Tibial artery (tissue), 4 donors: Measurements from ENCODE around the gene NELFE.
A peak's percentile ranks its signal among the peaks of the same experiment; 100 is the strongest.

Experiments
- DNase-seq, 2 donors: peaks; one replicate each; pipeline ENCODE4 v3.0.0-alpha.2; 2019
- H3K27ac ChIP-seq, 2 donors: fragments of 200-600 bp; sonication (generic) in 1 of 2; 1 replicate in 1 of 2; 2 replicates in 1 of 2; pipeline ENCODE4 v1.5.1; 2018 to 2019; ENCODE audit warnings: mild to moderate bottlenecking in 1 of 2
- H3K27me3 ChIP-seq, 2 donors: fragments of 200-600 bp; sonication (generic) in 1 of 2; one replicate each; pipeline versions ENCODE4 v1.5.1 to v1.6.0; 2016 to 2019
- H3K36me3 ChIP-seq, 3 donors: fragments of 200-600 bp; sonication (generic) in 2 of 3; one replicate each; pipeline ENCODE4 v1.5.1; 2016 to 2019; ENCODE audit warnings: mild to moderate bottlenecking in 2 of 3
- H3K4me1 ChIP-seq, 4 donors: fragments of 200-600 bp; sonication (generic) in 2 of 4; 1 replicate in 3 of 4; 2 replicates in 1 of 4; pipeline ENCODE4 v1.5.1; 2016 to 2019
- H3K4me3 ChIP-seq, 2 donors: fragments of 200-600 bp; sonication (generic) in 1 of 2; 1 replicate in 1 of 2; 2 replicates in 1 of 2; pipeline ENCODE4 v1.5.1; 2018 to 2019; ENCODE audit warnings: mild to moderate bottlenecking in 2 of 2
- H3K9me3 ChIP-seq, 3 donors: fragments of 200-600 bp; sonication (generic) in 1 of 3; one replicate each; pipeline ENCODE4 v1.5.1; 2016 to 2019
- CTCF ChIP-seq, 2 experiments: fragments of 200-600 bp in 1 of 2; fragments of 450-650 bp in 1 of 2; IDR thresholded peaks; one replicate each; pipeline ENCODE4 v1.5.1; 2017 to 2019; ENCODE audit warnings: antibody characterized with exemption in 2 of 2, mild to moderate bottlenecking in 1 of 2, moderate library complexity in 1 of 2
- intact Hi-C: fragments of 100-400 bp; cut with DNase I; formaldehyde crosslinking; loops from one replicate; pipeline ENCODE4 v1.15.0; 2023; ENCODE audit warnings: low total_unique reads

The NELFE gene

DNA sequence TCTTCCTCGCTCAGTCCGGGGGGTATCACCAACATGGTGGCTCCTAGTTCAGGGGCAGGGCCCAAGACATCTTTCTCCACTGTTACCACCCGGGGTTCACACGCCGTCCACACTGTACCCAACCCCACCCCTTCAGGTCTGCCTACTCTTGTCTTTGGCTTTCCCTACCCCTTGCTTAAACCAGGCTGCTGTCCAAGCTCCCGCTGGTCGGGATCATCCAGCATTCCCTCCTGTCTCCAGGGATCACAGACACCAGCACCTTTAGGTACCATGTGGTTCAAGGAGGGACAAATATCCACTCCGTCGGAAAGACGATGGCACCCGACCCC is 395 bp downstream of the NELFE start:
- no peak for DNase-seq
- TF ChIP-seq CTCF (IDR thresholded peaks at IDR 0.05), result no peak
- intact Hi-C loops, result no loop called here

DNA sequence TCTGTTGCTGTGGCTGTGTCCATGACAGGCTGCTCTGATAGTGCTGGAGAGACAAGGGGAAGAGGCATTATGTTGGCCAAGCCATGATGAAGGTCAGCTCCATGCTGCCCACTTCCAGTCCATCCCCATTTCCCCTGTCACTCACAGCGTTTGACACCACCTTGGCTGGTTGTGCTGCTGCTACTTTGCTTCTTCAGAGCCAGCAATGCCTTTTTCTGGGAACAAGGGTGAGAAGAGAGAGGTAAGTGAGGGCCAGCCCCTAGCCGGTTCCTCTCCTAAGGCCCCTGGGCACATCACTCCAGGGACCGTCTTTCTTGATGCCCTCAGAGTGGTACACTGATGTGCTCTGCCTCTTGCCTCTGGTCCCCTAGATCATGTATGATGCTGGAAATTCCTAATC is 2.0 kb downstream of the NELFE start:
- DNase-seq, result no peak
- intact Hi-C loops, result no loop called here
- TF ChIP-seq CTCF (IDR thresholded peaks at IDR 0.05), result no peak
- Histone ChIP-seq H3K4me3 (no peak overlapping the region), H3K27ac (no peak overlapping the region), H3K4me1 (peaks cover 0 to 27% (median 21%) of the 10 kb centered on the region in 4 donors), H3K36me3 (peaks cover 58 to 70% (median 59%) of the 10 kb centered on the region in 3 donors), H3K27me3 (no peaks in the 10 kb centered on the region), H3K9me3 (no peaks in the 10 kb centered on the region)

More for the DNA sequence above, 395 bp downstream of the NELFE start:
- H3K4me3 ChIP-seq, result peak overlapping the region; percentile 77 to 87
- H3K27ac ChIP-seq, result peak overlapping the region; percentile 88 to 94
- no peaks in the 10 kb centered on the region for H3K27me3 ChIP-seq
- peaks cover 58 to 70% (median 66%) of the 10 kb centered on the region in 3 donors for H3K36me3 ChIP-seq
- peaks cover 0 to 27% (median 21%) of the 10 kb centered on the region in 4 donors for H3K4me1 ChIP-seq
- H3K9me3 ChIP-seq, result no peaks in the 10 kb centered on the region

- H3K36me3 ChIP-seq, result peaks cover 50 to 69% (median 55%) of the 10 kb centered on the region in 3 donors
- TF ChIP-seq CTCF (IDR thresholded peaks at IDR 0.05), result no peak
- intact Hi-C loops, result loop anchor here (5.0 kb wide), 1 partner anchor 47 kb away; no protein-coding TSS in a partner anchor
These were observed 4.3 kb downstream of the NELFE start for GRCh38 chr6:31954511-31954910.

GRCh38 chr6:31952890-31953289 is 5.9 kb downstream of the NELFE start:
- Histone ChIP-seq H3K9me3 (no peaks in the 10 kb centered on the region), H3K27me3 (no peaks in the 10 kb centered on the region), H3K36me3 (peaks cover 50 to 69% (median 55%) of the 10 kb centered on the region in 3 donors), H3K27ac (peak overlapping the region in 1 of 2 donors; percentile 51), H3K4me3 (no peak overlapping the region), H3K4me1 (peaks cover 0 to 10% (median 6%) of the 10 kb centered on the region in 4 donors)
- intact Hi-C loops, result loop anchor here (5.0 kb wide), 1 partner anchor 46 kb away; no protein-coding TSS in a partner anchor
- no peak for TF ChIP-seq CTCF (IDR thresholded peaks at IDR 0.05)
- DNase-seq, result no peak

More at GRCh38 chr6:31954511-31954910, 4.3 kb downstream of the NELFE start:
- Histone ChIP-seq H3K4me1 (peaks cover 0 to 19% (median 16%) of the 10 kb centered on the region in 4 donors), H3K4me3 (no peak overlapping the region), H3K9me3 (no peaks in the 10 kb centered on the region), H3K27ac (no peak overlapping the region), H3K27me3 (no peaks in the 10 kb centered on the region)
- no peak for DNase-seq

DNA sequence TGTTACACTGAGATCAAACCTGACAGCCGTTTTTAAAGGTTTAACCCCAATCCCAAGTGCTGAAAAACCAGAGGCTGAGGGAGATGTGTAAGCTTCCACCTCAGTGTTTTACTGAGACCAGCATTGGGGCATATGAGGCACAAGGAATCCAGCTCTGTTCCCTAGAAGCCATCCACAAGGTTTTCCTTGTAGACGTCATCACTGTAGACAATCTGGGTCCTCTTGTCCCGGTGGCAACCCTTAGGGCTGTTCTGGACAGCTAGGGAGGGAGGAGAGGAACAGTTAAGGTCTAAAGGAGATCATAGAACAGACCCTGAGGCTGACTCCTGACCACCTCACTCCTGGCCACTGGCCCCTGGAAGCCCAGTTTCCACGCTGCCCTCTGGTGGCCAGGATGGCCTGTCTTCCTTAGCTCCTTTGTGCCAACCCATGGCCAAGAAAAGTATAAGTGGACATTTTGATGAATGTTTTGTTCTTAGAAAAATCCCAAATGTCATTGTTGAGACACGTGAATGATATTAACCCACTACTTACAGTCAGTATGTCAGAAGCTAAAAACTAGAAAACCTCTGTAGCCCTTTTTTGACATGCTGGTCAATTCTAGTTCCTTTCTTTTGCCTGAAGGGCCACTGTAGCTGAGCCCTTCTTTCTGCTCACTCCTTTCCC is 6.5 kb downstream of the NELFE start:
- peaks cover 50 to 69% (median 55%) of the 10 kb centered on the region in 3 donors for H3K36me3 ChIP-seq
- no peaks in the 10 kb centered on the region for H3K9me3 ChIP-seq
- H3K4me1 ChIP-seq, result peaks cover 0 to 4% (median under 1%) of the 10 kb centered on the region in 4 donors
- peak in 1 of 2 donors; percentile 45 for DNase-seq
- H3K27ac ChIP-seq, result peak overlapping the region in 1 of 2 donors; percentile 51
- no peaks in the 10 kb centered on the region for H3K27me3 ChIP-seq
- TF ChIP-seq CTCF (IDR thresholded peaks at IDR 0.05), result peak; percentile 66 to 68
- no peak overlapping the region for H3K4me3 ChIP-seq
- intact Hi-C loops, result loop anchor here (5.0 kb wide), 1 partner anchor 45 kb away; no protein-coding TSS in a partner anchor
